ENCODE data around the gene JAM3.

- no peak for TF ChIP-seq LARP7 (IDR thresholded peaks at IDR 0.05)
- TF ChIP-seq SMC3 (IDR thresholded peaks at IDR 0.05; ENCODE audit: borderline replicate concordance, low read length), result no peak
- no peak for TF ChIP-seq NBN (IDR thresholded peaks at IDR 0.05)
- no peak for TF ChIP-seq MYB (IDR thresholded peaks at IDR 0.05; ENCODE audit: borderline replicate concordance, low read depth, low read length)
- no peak for TF ChIP-seq ETV6 (conservative IDR thresholded peaks at IDR 0.05 in 1 of 2, IDR thresholded peaks at IDR 0.05 in 1 of 2; ENCODE audit: borderline replicate concordance in 1 of 2, low read depth in 1 of 2)
Observed at GRCh38 chr11:134063124-134063495, 5.8 kb upstream of the JAM3 start.

All from GM12878 (cell line).